PC-3 (cell line): ENCODE results near the gene SERPINE2. TPM values are rescaled to one million over a fixed set of nuclear protein-coding genes. Genes with fewer than 3 reads are reported as not detected.

Source experiments
- ATAC-seq: fragments of 200-7000 bp; cut with Tn5 transposase; 2 replicates; pipeline ENCODE4 v1.9.1; 2020; ENCODE audit warnings: mild to moderate bottlenecking, moderate library complexity
- BruUV-seq: library from RNA; stranded (reverse); fragments of 400-500 nt; replicated peaks from 2 replicates; lab custom pipeline; 2021; lab: Mats Ljungman, UMichigan
- CTCF ChIA-PET: fragments of 300-600 bp; sonication (Branson Sonifier 250); formaldehyde crosslinking; loops from one replicate; lab custom pipeline; 2022; ENCODE audit warnings: antibody characterized with exemption; lab: Charles Lee
- POLR2A ChIA-PET: fragments of 300-600 bp; sonication (Branson Sonifier 250); formaldehyde crosslinking; loops from one replicate; lab custom pipeline; 2022; ENCODE audit warnings: antibody characterized with exemption; ENCODE audit not compliant: unreplicated experiment; lab: Charles Lee
- DNase-seq: peaks from one replicate; pipeline ENCODE4 v3.0.0-alpha.2; 2015
- H2AFZ ChIP-seq: fragments of 300-600 bp; sonication (generic); 2 replicates; pipeline ENCODE4 v1.6.0; 2016; ENCODE audit warnings: antibody characterized with exemption, low read length
- H3F3A ChIP-seq: fragments of 300-600 bp; sonication (generic); one replicate; pipeline ENCODE4 v1.6.0; 2017; ENCODE audit warnings: antibody characterized with exemption, low read length, control low read depth, mild to moderate bottlenecking; ENCODE audit not compliant: unreplicated experiment
- H3K27ac ChIP-seq: fragments of 300-600 bp; sonication (generic); 2 replicates; pipeline ENCODE4 v1.5.1; 2016; ENCODE audit warnings: mild to moderate bottlenecking, low read length
- H3K27me3 ChIP-seq: fragments of 300-600 bp; sonication (generic); 2 replicates; pipeline ENCODE4 v1.6.1; 2016; ENCODE audit warnings: low read length, mixed read lengths
- H3K36me3 ChIP-seq: fragments of 300-600 bp; sonication (generic); 2 replicates; pipeline ENCODE4 v1.6.1; 2016; ENCODE audit warnings: low read depth, mixed run types, low read length, mixed read lengths
- H3K4me1 ChIP-seq: fragments of 300-600 bp; sonication (generic); 2 replicates; pipeline ENCODE4 v1.5.1; 2016; ENCODE audit warnings: low read length; ENCODE audit not compliant: insufficient read depth
- H3K4me2 ChIP-seq: fragments of 300-600 bp; sonication (generic); 2 replicates; pipeline ENCODE4 v1.6.0; 2016; ENCODE audit warnings: low read length
- H3K4me3 ChIP-seq: fragments of 300-600 bp; sonication (generic); 2 replicates; pipeline ENCODE4 v1.5.1; 2016; ENCODE audit warnings: mild to moderate bottlenecking, low read length, mixed read lengths
- H3K79me2 ChIP-seq: fragments of 300-600 bp; sonication (generic); 2 replicates; pipeline ENCODE4 v1.6.1; 2017; ENCODE audit warnings: low read length, mixed read lengths
- H3K9ac ChIP-seq: fragments of 300-600 bp; sonication (generic); 2 replicates; pipeline ENCODE4 v1.6.0; 2016; ENCODE audit warnings: mild to moderate bottlenecking, low read length
- H3K9me2 ChIP-seq: fragments of 300-600 bp; sonication (generic); replicated peaks from 2 replicates; pipeline ENCODE4 v1.6.1; 2016; ENCODE audit warnings: mixed run types, low read length, mixed read lengths
- H3K9me3 ChIP-seq: fragments of 300-600 bp; sonication (generic); 2 replicates; pipeline ENCODE4 v1.6.1; 2016; ENCODE audit warnings: low read length, mixed read lengths
- H4K20me1 ChIP-seq: fragments of 300-600 bp; sonication (generic); 2 replicates; pipeline ENCODE4 v1.6.1; 2016; ENCODE audit warnings: low read length, mixed read lengths
- CTCF ChIP-seq: fragments of 300-600 bp; sonication (generic); conservative IDR thresholded peaks from 2 replicates; pipeline ENCODE4 v1.5.1; 2017; ENCODE audit warnings: antibody characterized with exemption, low read depth, mild to moderate bottlenecking, low read length
- EZH2 ChIP-seq: fragments of 300-600 bp; sonication (generic); IDR thresholded peaks from one replicate; pipeline ENCODE4 v1.6.1; 2017; ENCODE audit warnings: antibody characterized with exemption, mild to moderate bottlenecking, low read length; ENCODE audit not compliant: unreplicated experiment
- EZH2phosphoT487 ChIP-seq: fragments of 300-600 bp; sonication (generic); IDR thresholded peaks from 2 replicates; pipeline ENCODE4 v1.6.1; 2018; ENCODE audit warnings: mild to moderate bottlenecking, antibody characterized with exemption, low read length, borderline replicate concordance
- intact Hi-C: fragments of 100-400 bp; cut with micrococcal nuclease; formaldehyde crosslinking; loops from 2 replicates; pipeline ENCODE4 v1.9.0; 2023
- total RNA-seq: library from RNA; depleted of rRNA; stranded (reverse); fragments of >200 nt; gene quantifications from 2 replicates; pipeline ENCODE4 v1.2.3, GENCODE V29; 2014

Gene SERPINE2
- total RNA-seq, 1 experiment from 2014 or later, result 17.1 TPM

GRCh38 chr2:224046752-224047151, 7.7 kb upstream of the SERPINE2 start:
- ATAC-seq, result no peak
- Histone ChIP-seq H3K9me2 (no peaks in the 10 kb centered on the region), H3K27me3 (no peaks in the 10 kb centered on the region), H2AFZ (no peak overlapping the region), H3K36me3 (no peaks in the 10 kb centered on the region), H3K9ac (no peak overlapping the region), H4K20me1 (no peaks in the 10 kb centered on the region), H3K79me2 (no peaks in the 10 kb centered on the region), H3K4me2 (no peak overlapping the region), H3K4me3 (no peak overlapping the region), H3K9me3 (no peaks in the 10 kb centered on the region), H3K27ac (no peak overlapping the region), H3K4me1 (no peaks in the 10 kb centered on the region), H3F3A (no peaks in the 10 kb centered on the region)
- no peak for TF ChIP-seq CTCF
- TF ChIP-seq EZH2, result no peak
- TF ChIP-seq EZH2phosphoT487, result no peak
- POLR2A ChIA-PET, result no interaction called here
- BruUV-seq, result no TSS peak
- CTCF ChIA-PET, result no interaction called here
- intact Hi-C loops, result no loop called here
- DNase-seq, result no peak

GRCh38 chr2:224042191-224042696, 3.2 kb upstream of the SERPINE2 start:
- BruUV-seq, result no TSS peak
- no peak overlapping the region for H2AFZ ChIP-seq
- no peak overlapping the region for H3K27ac ChIP-seq
- DNase-seq, result no peak
- no peaks in the 10 kb centered on the region for H3K9me3 ChIP-seq
- no peak for ATAC-seq
- ChIA-PET CTCF (no interaction called here), POLR2A (interaction anchor here (0.6 kb wide), 1 partner anchor 53 kb away, joined by 5 read pairs; no protein-coding TSS in a partner anchor)
- no peak overlapping the region for H3K4me2 ChIP-seq
- peaks cover 8% of the 10 kb centered on the region for H3K4me1 ChIP-seq
- H3K36me3 ChIP-seq, result no peaks in the 10 kb centered on the region
- intact Hi-C loops, result no loop called here
- no peaks in the 10 kb centered on the region for H4K20me1 ChIP-seq
- H3K4me3 ChIP-seq, result no peak overlapping the region
- no peaks in the 10 kb centered on the region for H3F3A ChIP-seq
- H3K27me3 ChIP-seq, result no peaks in the 10 kb centered on the region
- peaks cover 6% of the 10 kb centered on the region for H3K79me2 ChIP-seq
- no peak overlapping the region for H3K9ac ChIP-seq
- no peak for TF ChIP-seq EZH2phosphoT487
- no peak for TF ChIP-seq CTCF
- no peak for TF ChIP-seq EZH2
- H3K9me2 ChIP-seq, result no peaks in the 10 kb centered on the region

GRCh38 chr2:224041554-224041953, 2.5 kb upstream of the SERPINE2 start:
- Histone ChIP-seq H3K27me3 (no peaks in the 10 kb centered on the region), H3K9me2 (no peaks in the 10 kb centered on the region), H3F3A (no peaks in the 10 kb centered on the region), H3K4me3 (no peak overlapping the region), H3K4me2 (no peak overlapping the region), H3K9me3 (no peaks in the 10 kb centered on the region), H3K9ac (no peak overlapping the region), H3K4me1 (peaks cover 15% of the 10 kb centered on the region), H4K20me1 (no peaks in the 10 kb centered on the region), H3K36me3 (no peaks in the 10 kb centered on the region), H3K79me2 (peaks cover 11% of the 10 kb centered on the region), H3K27ac (no peak overlapping the region), H2AFZ (no peak overlapping the region)
- no TSS peak for BruUV-seq
- intact Hi-C loops, result no loop called here
- no peak for ATAC-seq
- TF ChIP-seq EZH2phosphoT487 (no peak), CTCF (no peak), EZH2 (no peak)
- DNase-seq, result no peak
- ChIA-PET POLR2A (no interaction called here), CTCF (no interaction called here)
